ENCODE results near the gene CMC2. TPM values are rescaled to one million over a fixed set of nuclear protein-coding genes. Genes with fewer than 3 reads are reported as not detected.
A peak's percentile ranks its signal among the peaks of the same experiment; 100 is the strongest.

Gene CMC2
- total RNA-seq (2021; fragmentation: NEBNext Ultra II Directional; extraction: Animal tissue kit (Norgen Biotek cat#: 25700)) (66.6 and 69.3 TPM in 2 replicates), polyA plus RNA-seq (2011; rRNA removed) (98.1 and 116 TPM in 2 replicates), polyA minus RNA-seq (2011; rRNA and poly(A)+ RNA removed) (14.3 and 27.9 TPM in 2 replicates)
- polyA plus RNA-seq (2011; cell fraction: cytosol; rRNA removed) = 133 TPM
- polyA plus RNA-seq (2011; cell fraction: nucleus; rRNA removed) = 37.5 TPM
- 69.3 to 107 TPM (median 98.3 TPM) in 4 replicates for polyA plus RNA-seq (2012, experiment 1 of 2)
- 191 TPM for polyA plus RNA-seq (2012, experiment 2 of 2)
- 121 TPM for polyA plus RNA-seq (2013, experiment 1 of 2)
- 125 TPM for polyA plus RNA-seq (2013, experiment 2 of 2)
- 23.6 TPM for polyA minus RNA-seq (2011; cell fraction: cytosol; rRNA and poly(A)+ RNA removed)
- 51.5 TPM for polyA minus RNA-seq (2011; cell fraction: nucleus; rRNA and poly(A)+ RNA removed)
- long read RNA-seq, experiment 1, full-length matches to known transcripts = 28 of 44 reads
- long read RNA-seq, experiment 1, partial matches to known transcripts = 2 of 44 reads
- long read RNA-seq, experiment 1, other reads (novel, unspliced or antisense) = 14 of 44 reads
- long read RNA-seq, experiment 2, full-length matches to known transcripts = 16 of 58 reads
- long read RNA-seq, experiment 2, partial matches to known transcripts = 0 of 58 reads
- long read RNA-seq, experiment 2, other reads (novel, unspliced or antisense) = 42 of 58 reads

DNA sequence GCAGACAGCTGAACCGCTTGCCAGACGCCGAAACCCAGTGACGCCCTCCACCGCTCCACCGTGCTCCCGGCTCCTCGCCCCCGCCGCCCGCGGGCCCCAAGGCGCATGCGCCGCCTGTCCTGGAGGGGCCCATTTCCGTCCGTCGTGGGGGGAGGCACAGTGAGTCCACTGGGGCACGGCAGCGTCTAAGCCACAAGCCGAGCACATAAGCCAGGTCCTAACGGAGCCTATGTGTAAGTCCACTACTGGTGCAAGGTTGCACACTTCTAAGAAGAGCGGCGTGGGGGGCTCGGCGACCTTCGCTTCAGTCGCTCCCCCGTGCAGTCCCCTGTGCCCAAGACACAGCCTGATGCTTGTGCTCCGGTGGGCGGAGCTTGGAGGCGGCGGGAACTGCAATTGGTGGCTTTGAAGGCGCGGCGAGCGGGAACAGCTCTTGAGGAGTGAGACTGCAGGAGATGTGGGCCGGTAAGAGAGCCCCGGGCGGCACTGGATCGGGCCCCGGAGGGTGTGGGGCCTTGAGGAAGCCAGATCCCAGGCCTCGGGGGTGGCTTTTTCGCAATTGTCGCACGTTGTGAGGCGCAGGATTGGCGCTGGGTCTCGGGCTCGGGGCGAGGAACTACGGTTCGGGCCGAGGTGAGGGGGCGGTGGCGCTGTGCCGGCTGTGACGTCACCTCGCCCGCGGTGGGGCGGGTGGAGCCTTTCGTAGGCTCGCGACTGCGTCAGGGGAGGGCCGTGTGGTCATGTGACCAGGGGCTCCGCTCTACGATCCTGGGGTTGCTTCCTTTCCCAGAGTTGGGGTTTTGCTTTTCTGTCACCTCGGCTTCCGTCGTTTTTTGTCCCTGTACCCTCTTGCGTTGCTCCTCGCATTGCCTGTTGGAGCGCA, at the start of gene CMC2, which contains the start of gene CENPN:
TSS of gene CMC2 (minus strand) at position 73 of the 883 bp plus-strand sequence. CDS start 9,491 bp downstream, outside the sequence.
TSS of gene CENPN (plus strand) at position 402 of the 883 bp plus-strand sequence. CDS start 4,726 bp downstream, outside the sequence.
- peaks cover 6% of the 10 kb centered on the region; the same call in 1 of the 2 replicates for H3K23me2 ChIP-seq (ENCODE audit: low read depth, low read length)
- peak within 1 kb of the TSS; percentile 82 to 98 (median 91) for H3K4me3 ChIP-seq (ENCODE audit: extremely low read depth in 1 of 4, insufficient read depth in 2 of 4, low read depth in 3 of 4, low read length in 4 of 4)
- H3K79me1 ChIP-seq (ENCODE audit: low read depth, low read length) = peaks cover 4% of the 10 kb centered on the region; the same call in 1 of the 2 replicates
- H3K56ac ChIP-seq (replicated peaks; ENCODE audit: insufficient read length, low read depth, low read length) = peak within 1 kb of the TSS; percentile 98
- 2% methylated on average over 47 of the region's 75 CpGs; no CpG with 5 or more reads in 1 of the 2 experiments for WGBS, 2 experiments (ENCODE audit: extremely low coverage in 1 of 2, insufficient coverage in 1 of 2, insufficient read length in 1 of 2, insufficient replicate concordance in 2 of 2, low coverage in 1 of 2, low lambda C conversion rate in 2 of 2, missing lambda C conversion rate in 1 of 2)
- H4K5ac ChIP-seq (ENCODE audit: insufficient read length, low read depth, low read length) = peak within 1 kb of the TSS; percentile 99
- H3K36me3 ChIP-seq (ENCODE audit: control insufficient read depth in 2 of 4, insufficient read depth in 4 of 4, low read length in 3 of 4) = peaks cover 3 to 8% (median 4%) of the 10 kb centered on the region in 4 experiments; a peak in 4 of 8 replicates
- H2AFZ ChIP-seq (ENCODE audit: low read length) = peak within 1 kb of the TSS; percentile 100
- FAIRE-seq (no peak), DNase-seq (ENCODE audit: low read depth in 1 of 2, low spot score in 2 of 2) (peak; percentile 88 to 95)
- ChIA-PET POLR2A (ENCODE audit: partially characterized antibody) (interaction anchor here (0.6 to 3.1 kb wide), 8 partner anchors 10 to 735 kb away, joined by 3 to 24 read pairs (median 4); partner anchors contain the start of genes ATMIN and C16orf46), CTCF (ENCODE audit: partially characterized antibody) (interaction anchor here (0.6 kb wide), 1 partner anchor 28 kb away, joined by 3 read pairs; no protein-coding TSS in a partner anchor)
- H4K8ac ChIP-seq (ENCODE audit: extremely low read depth, insufficient read depth, low read length) = peak within 1 kb of the TSS; percentile 98; the same call in 1 of the 2 replicates
- H4K91ac ChIP-seq (replicated peaks; ENCODE audit: insufficient read length, low read length) = peak within 1 kb of the TSS; percentile 100
- H3K23ac ChIP-seq (ENCODE audit: insufficient read length) = no peak within 1 kb of the TSS
- H2BK5ac ChIP-seq (ENCODE audit: low read depth, low read length) = peak within 1 kb of the TSS; percentile 100
- H2AK5ac ChIP-seq (ENCODE audit: low read depth, low read length) = no peak within 1 kb of the TSS
- H4K20me1 ChIP-seq (replicated peaks in 1 of 2; ENCODE audit: control insufficient read depth in 1 of 2, insufficient read depth in 2 of 2, low read length in 2 of 2) = peaks cover 2 to 14% of the 10 kb centered on the region in 2 experiments
- peak within 1 kb of the TSS; percentile 100 for H3K27ac ChIP-seq (ENCODE audit: low read depth, low read length)
- peak within 1 kb of the TSS; percentile 97 to 100 (median 100) for H3K9ac ChIP-seq (replicated peaks in 1 of 4; ENCODE audit: extremely low read depth in 1 of 4, low read depth in 3 of 4, low read length in 3 of 4)
- no peaks in the 10 kb centered on the region for H3K27me3 ChIP-seq (replicated peaks in 1 of 4; ENCODE audit: control insufficient read depth in 3 of 4, extremely low read depth in 1 of 4, insufficient read depth in 3 of 4, low read length in 3 of 4)
- peak within 1 kb of the TSS; percentile 96 for H2BK120ac ChIP-seq (replicated peaks; ENCODE audit: low read depth, low read length)
- peaks cover 0 to 9% (median 2%) of the 10 kb centered on the region in 4 experiments; a peak in 2 of 7 replicates for H3K4me1 ChIP-seq (replicated peaks in 1 of 4; ENCODE audit: control insufficient read depth in 3 of 4, insufficient read depth in 4 of 4, low read length in 3 of 4)
- peak within 1 kb of the TSS; percentile 61 to 93 for H3K4me2 ChIP-seq (ENCODE audit: insufficient read depth in 1 of 2, low read depth in 2 of 2, low read length in 2 of 2)
- H2BK12ac ChIP-seq (ENCODE audit: low read depth, low read length) = peak within 1 kb of the TSS; percentile 100
- H2BK15ac ChIP-seq (ENCODE audit: low read length) = peak within 1 kb of the TSS; percentile 99; the same call in 1 of the 2 replicates
- peaks cover 19 to 82% of the 10 kb centered on the region in 2 experiments for H3K79me2 ChIP-seq (ENCODE audit: control insufficient read depth in 1 of 2, insufficient read depth in 2 of 2, low read length in 2 of 2)
- H2BK20ac ChIP-seq (ENCODE audit: low read length) = peak within 1 kb of the TSS; percentile 98
- no peaks in the 10 kb centered on the region for H3K9me3 ChIP-seq (ENCODE audit: insufficient read depth in 2 of 2, low read depth in 1 of 2, low read length in 1 of 2)
- H3K14ac ChIP-seq (ENCODE audit: insufficient read length) = no peak within 1 kb of the TSS
- H3K18ac ChIP-seq (ENCODE audit: extremely low read depth, low read length) = peak within 1 kb of the TSS; percentile 99
- peak within 1 kb of the TSS; percentile 86 for H3K4ac ChIP-seq (replicated peaks; ENCODE audit: insufficient read length, low read depth, low read length)
- TF ChIP-seq EGR1 (IDR thresholded peaks at IDR 0.05; ENCODE audit: borderline replicate concordance, low read depth, low read length) (peak; percentile 91), CTBP2 (IDR thresholded peaks at IDR 0.05; ENCODE audit: borderline replicate concordance, insufficient read depth, insufficient read length, low read length) (no peak), JUN (IDR thresholded peaks at IDR 0.05; ENCODE audit: low read depth, low read length) (no peak), TAF7 (optimal IDR thresholded peaks at IDR 0.05; ENCODE audit: borderline replicate concordance, low read depth, low read length) (peak; percentile 70), POU5F1 (IDR thresholded peaks at IDR 0.05; ENCODE audit: low read depth, low read length) (no peak), SRF (IDR thresholded peaks at IDR 0.05; ENCODE audit: low read depth, low read length) (no peak), CREB1 (IDR thresholded peaks at IDR 0.05) (peak; percentile 93), SIRT6 (IDR thresholded peaks at IDR 0.05; ENCODE audit: low read length) (no peak)
